ENCODE results near the gene AKR1C1. TPM values are rescaled to one million over a fixed set of nuclear protein-coding genes. Genes with fewer than 3 reads are reported as not detected.
"Not testable (repeated sequence)": the region's sequence is repeated elsewhere in the genome, so short reads cannot be mapped to it uniquely, and the experiment has no call there.

The AKR1C1 gene
- total and polyA plus RNA-seq, 2 donors (not counting 1 experiment from before 2014, with no cell fraction given), result 0.25 TPM; not detected in 1

DNA sequence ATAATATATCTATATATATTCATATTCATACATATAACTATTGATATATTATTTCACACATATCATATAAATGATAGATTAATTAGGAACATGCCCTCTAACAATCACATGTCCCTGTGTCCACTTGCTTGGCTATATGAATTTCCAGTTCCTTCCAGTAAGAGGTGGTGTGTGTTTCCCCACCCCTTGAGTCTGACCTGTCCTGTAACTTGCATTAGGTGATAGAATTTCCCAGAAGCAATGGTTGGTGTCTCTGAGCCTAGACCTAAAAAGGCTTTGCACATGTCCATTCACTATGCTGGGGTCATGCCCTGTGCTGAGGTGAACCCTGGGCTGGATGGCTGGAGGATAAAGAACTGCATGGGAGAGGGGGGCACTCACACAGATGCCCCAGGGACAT is 31.0 kb downstream of the AKR1C1 start:
- H3K4me2 ChIP-seq (replicated peaks; ENCODE audit: low read depth, low read length, poor library complexity, severe bottlenecking); DNase-seq; H2AFZ ChIP-seq (ENCODE audit: insufficient read depth, low read depth, low read length, poor library complexity, severe bottlenecking); H3K4me3 Mint-ChIP-seq; POLR2A ChIA-PET; CTCF ChIA-PET; H3K27ac ChIP-seq (ENCODE audit: low read length in 2 of 2); H3K27me3 ChIP-seq (replicated peaks in 1 of 4; ENCODE audit: control extremely low read depth in 1 of 4, control insufficient read depth in 3 of 4, insufficient read depth in 4 of 4, low read length in 3 of 4); H3K27me3 Mint-ChIP-seq; ATAC-seq (ENCODE audit: low read depth); H3K4me1 Mint-ChIP-seq; H3K9me3 Mint-ChIP-seq (ENCODE audit: insufficient read depth); H3K4me1 ChIP-seq (ENCODE audit: control insufficient read depth in 2 of 2, insufficient read depth in 2 of 2, low read length in 2 of 2); H4K20me1 ChIP-seq (ENCODE audit: control insufficient read depth, insufficient read depth, low read length, poor library complexity, severe bottlenecking); H3K9me3 ChIP-seq (ENCODE audit: control extremely low read depth in 1 of 3, control insufficient read depth in 2 of 3, insufficient read depth in 1 of 3, low read length in 2 of 3); H3K27ac Mint-ChIP-seq; H3K9ac ChIP-seq (ENCODE audit: low read length); intact Hi-C loops (cut with micrococcal nuclease); H3K4me3 ChIP-seq (ENCODE audit: control extremely low read depth in 1 of 5, extremely low read depth in 1 of 5, insufficient read depth in 1 of 5, low read depth in 2 of 5, low read length in 4 of 5); H3K36me3 ChIP-seq (replicated peaks in 1 of 2; ENCODE audit: control extremely low read depth in 1 of 2, control insufficient read depth in 1 of 2, extremely low read depth in 1 of 2, insufficient read depth in 2 of 2, low read length in 1 of 2); H3K79me2 ChIP-seq (ENCODE audit: control insufficient read depth, insufficient read depth, low read length): not testable (repeated sequence)

DNA sequence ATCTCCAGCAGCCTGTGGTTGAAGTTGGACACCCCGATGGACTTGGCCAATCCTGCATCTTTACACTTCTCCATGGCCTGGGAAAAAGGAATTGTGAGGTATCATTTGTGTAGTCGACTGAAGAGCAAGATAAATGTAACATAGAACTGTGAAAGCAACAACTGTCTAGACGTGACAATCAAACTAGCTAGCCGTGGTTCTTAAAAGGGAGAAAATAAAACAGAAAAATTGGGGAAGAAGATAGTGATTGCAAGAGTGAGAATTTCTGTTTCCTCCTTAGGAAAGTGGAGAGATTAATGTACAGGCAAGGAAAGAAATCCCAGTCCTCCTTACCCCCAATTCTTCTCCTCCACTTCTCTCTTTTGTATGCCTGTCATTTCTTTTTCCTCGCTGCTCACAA is 35.5 kb downstream of the AKR1C1 start:
- no peak overlapping the region for H3K27ac Mint-ChIP-seq
- intact Hi-C loops (cut with micrococcal nuclease), result no loop called here
- no peaks in the 10 kb centered on the region for H3K4me1 Mint-ChIP-seq
- DNase-seq (no peak), ATAC-seq (ENCODE audit: low read depth) (no peak)
- H3K9me3 Mint-ChIP-seq (ENCODE audit: insufficient read depth), result no peaks in the 10 kb centered on the region
- Histone ChIP-seq H3K4me2 (replicated peaks; ENCODE audit: low read depth, low read length, poor library complexity, severe bottlenecking) (no peak overlapping the region), H3K9ac (ENCODE audit: low read length) (no peak overlapping the region), H3K36me3 (replicated peaks in 1 of 2; ENCODE audit: control extremely low read depth in 1 of 2, control insufficient read depth in 1 of 2, extremely low read depth in 1 of 2, insufficient read depth in 2 of 2, low read length in 1 of 2) (no peaks in the 10 kb centered on the region), H3K4me3 (ENCODE audit: control extremely low read depth in 1 of 5, extremely low read depth in 1 of 5, insufficient read depth in 1 of 5, low read depth in 2 of 5, low read length in 4 of 5) (no peak overlapping the region), H3K9me3 (ENCODE audit: control extremely low read depth in 1 of 3, control insufficient read depth in 2 of 3, insufficient read depth in 1 of 3, low read length in 2 of 3) (no peaks in the 10 kb centered on the region), H3K4me1 (ENCODE audit: control insufficient read depth in 2 of 2, insufficient read depth in 2 of 2, low read length in 2 of 2) (no peaks in the 10 kb centered on the region), H3K27ac (ENCODE audit: low read length in 2 of 2) (no peak overlapping the region), H2AFZ (ENCODE audit: insufficient read depth, low read depth, low read length, poor library complexity, severe bottlenecking) (no peak overlapping the region), H4K20me1 (ENCODE audit: control insufficient read depth, insufficient read depth, low read length, poor library complexity, severe bottlenecking) (no peaks in the 10 kb centered on the region), H3K27me3 (replicated peaks in 1 of 4; ENCODE audit: control extremely low read depth in 1 of 4, control insufficient read depth in 3 of 4, insufficient read depth in 4 of 4, low read length in 3 of 4) (no peaks in the 10 kb centered on the region), H3K79me2 (ENCODE audit: control insufficient read depth, insufficient read depth, low read length) (no peaks in the 10 kb centered on the region)
- no peaks in the 10 kb centered on the region for H3K27me3 Mint-ChIP-seq
- WGBS (ENCODE audit: insufficient coverage), result 94% methylated on average over 2 of the region's 5 CpGs
- ChIA-PET POLR2A (no interaction called here), CTCF (no interaction called here)
- H3K4me3 Mint-ChIP-seq, result no peak overlapping the region
- TF ChIP-seq, protein P1, sequence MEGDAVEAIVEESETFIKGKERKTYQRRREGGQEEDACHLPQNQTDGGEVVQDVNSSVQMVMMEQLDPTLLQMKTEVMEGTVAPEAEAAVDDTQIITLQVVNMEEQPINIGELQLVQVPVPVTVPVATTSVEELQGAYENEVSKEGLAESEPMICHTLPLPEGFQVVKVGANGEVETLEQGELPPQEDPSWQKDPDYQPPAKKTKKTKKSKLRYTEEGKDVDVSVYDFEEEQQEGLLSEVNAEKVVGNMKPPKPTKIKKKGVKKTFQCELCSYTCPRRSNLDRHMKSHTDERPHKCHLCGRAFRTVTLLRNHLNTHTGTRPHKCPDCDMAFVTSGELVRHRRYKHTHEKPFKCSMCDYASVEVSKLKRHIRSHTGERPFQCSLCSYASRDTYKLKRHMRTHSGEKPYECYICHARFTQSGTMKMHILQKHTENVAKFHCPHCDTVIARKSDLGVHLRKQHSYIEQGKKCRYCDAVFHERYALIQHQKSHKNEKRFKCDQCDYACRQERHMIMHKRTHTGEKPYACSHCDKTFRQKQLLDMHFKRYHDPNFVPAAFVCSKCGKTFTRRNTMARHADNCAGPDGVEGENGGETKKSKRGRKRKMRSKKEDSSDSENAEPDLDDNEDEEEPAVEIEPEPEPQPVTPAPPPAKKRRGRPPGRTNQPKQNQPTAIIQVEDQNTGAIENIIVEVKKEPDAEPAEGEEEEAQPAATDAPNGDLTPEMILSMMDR (IDR thresholded peaks at IDR 0.05), result no peak
- no peak for TF ChIP-seq EZH2 (IDR thresholded peaks at IDR 0.05; ENCODE audit: borderline replicate concordance, insufficient read depth, low read depth, low read length, poor library complexity, severe bottlenecking)
